NCI-H1417 treated with DMSO at 0.1 percent for 48 hours (cell line): ENCODE measurements around the gene BSG.
"Not testable (repeated sequence)": the region's sequence is repeated elsewhere in the genome, so short reads cannot be mapped to it uniquely, and the experiment has no call there.

Source experiments
- DNase-seq: peaks from one replicate; lab custom pipeline; 2025; lab: John Stamatoyannopoulos, UW

The BSG gene

GRCh38 chr19:572743-573518, 535 bp downstream of the BSG start:
- DNase-seq: no peak

GRCh38 chr19:573519-573825, 1.1 kb downstream of the BSG start:
- no peak for DNase-seq

- DNase-seq: no peak
Observed at GRCh38 chr19:574658-575526, 2.5 kb downstream of the BSG start.

- DNase-seq: no peak
Observed at GRCh38 chr19:575527-576506, 3.4 kb downstream of the BSG start.

- no peak for DNase-seq
Observed at GRCh38 chr19:576768-577438, 4.5 kb downstream of the BSG start.

- DNase-seq: no peak
Observed at GRCh38 chr19:577439-578392, 5.3 kb downstream of the BSG start.

- no peak for DNase-seq
Observed at GRCh38 chr19:579111-579841, 6.9 kb downstream of the BSG start.

GRCh38 chr19:579842-580155, 7.4 kb downstream of the BSG start:
- no peak for DNase-seq

- DNase-seq: no peak
Observed at GRCh38 chr19:580274-580835, 8.0 kb downstream of the BSG start.

- no peak for DNase-seq
Observed at GRCh38 chr19:581399-582111, 9.2 kb downstream of the BSG start.

- DNase-seq: no peak
Observed at GRCh38 chr19:582497-583197, 10.3 kb downstream of the BSG start.

GRCh38 chr19:583198-583967, 11.0 kb downstream of the BSG start:
- no peak for DNase-seq

- no peak for DNase-seq
Observed at GRCh38 chr19:583968-584239, 11.5 kb downstream of the BSG start.

GRCh38 chr19:584240-585001, 12.0 kb downstream of the BSG start:
- DNase-seq: no peak

- DNase-seq: not testable (repeated sequence)
Observed at GRCh38 chr19:585146-585545, 12.8 kb downstream of the BSG start.

- DNase-seq: no peak
Observed at GRCh38 chr19:585551-586110, 13.2 kb downstream of the BSG start.
